OCI-LY1 (cell line): ENCODE measurements around the gene GOSR2.

ENCODE experiments used
- H2AFZ ChIP-seq: fragments of 200-600 bp; sonication (generic), shearing (Covaris generic); 2 replicates; pipeline ENCODE4 v1.6.0; 2014; ENCODE audit warnings: antibody characterized with exemption, mild to moderate bottlenecking, low read length
- H3F3A ChIP-seq: fragments of 200-600 bp; sonication (generic), shearing (Covaris generic); 2 replicates; pipeline ENCODE4 v1.6.0; 2014; ENCODE audit warnings: mild to moderate bottlenecking, antibody characterized with exemption, low read length, moderate library complexity; ENCODE audit not compliant: insufficient read depth
- H3K27ac ChIP-seq: fragments of 200-600 bp; sonication (generic); 2 replicates; pipeline ENCODE4 v1.5.1; 2014; ENCODE audit warnings: low read length, mixed run types, mild to moderate bottlenecking, low read depth; ENCODE audit not compliant: poor library complexity, severe bottlenecking
- H3K27me3 ChIP-seq: fragments of 200-600 bp; sonication (generic); 2 replicates; pipeline ENCODE4 v1.6.0; 2014; ENCODE audit warnings: antibody characterized with exemption, mild to moderate bottlenecking, low read length, moderate library complexity; ENCODE audit not compliant: insufficient read depth
- H3K36me3 ChIP-seq: fragments of 200-600 bp; sonication (generic); 2 replicates; pipeline ENCODE4 v1.6.1; 2014; ENCODE audit warnings: mild to moderate bottlenecking, antibody characterized with exemption, low read length, moderate library complexity, mixed read lengths; ENCODE audit not compliant: insufficient read depth
- H3K4me1 ChIP-seq: fragments of 200-600 bp; sonication (generic); 2 replicates; pipeline ENCODE4 v1.5.1; 2014; ENCODE audit warnings: mild to moderate bottlenecking, low read length, moderate library complexity; ENCODE audit not compliant: insufficient read depth, severe bottlenecking
- H3K4me2 ChIP-seq: fragments of 200-600 bp; sonication (generic), shearing (Covaris generic); 2 replicates; pipeline ENCODE4 v1.6.1; 2014; ENCODE audit warnings: low read length
- H3K4me3 ChIP-seq: fragments of 200-600 bp; sonication (generic); 2 replicates; pipeline ENCODE4 v1.5.1; 2014; ENCODE audit warnings: low read length, low read depth, mild to moderate bottlenecking, mixed read lengths; ENCODE audit not compliant: poor library complexity, severe bottlenecking
- H3K79me2 ChIP-seq: fragments of 200-600 bp; shearing (Covaris generic); 2 replicates; pipeline ENCODE4 v1.6.1; 2016; ENCODE audit warnings: mixed run types, low read length, mixed read lengths; ENCODE audit not compliant: insufficient read depth
- H3K9ac ChIP-seq: fragments of 200-600 bp; sonication (generic), shearing (Covaris generic); 2 replicates; pipeline ENCODE4 v1.6.1; 2014; ENCODE audit warnings: mild to moderate bottlenecking, low read length, mixed read lengths
- H3K9me2 ChIP-seq: fragments of 200-600 bp; sonication (generic), shearing (Covaris generic); 2 replicates; pipeline ENCODE4 v1.6.1; 2014; ENCODE audit warnings: low read depth, mild to moderate bottlenecking, low read length, mixed read lengths
- H3K9me3 ChIP-seq: fragments of 200-600 bp; shearing (Covaris generic); 2 replicates; pipeline ENCODE4 v1.6.1; 2014; ENCODE audit warnings: low read length, mixed read lengths
- H4K20me1 ChIP-seq: fragments of 200-600 bp; sonication (generic), shearing (Covaris generic); 2 replicates; pipeline ENCODE4 v1.6.0; 2016; ENCODE audit warnings: mild to moderate bottlenecking, low read length; ENCODE audit not compliant: insufficient read depth
- CTCF ChIP-seq: fragments of 200-600 bp; sonication (generic), shearing (Covaris generic); IDR thresholded peaks from 2 replicates; pipeline ENCODE4 v1.5.1; 2017; ENCODE audit warnings: mild to moderate bottlenecking, antibody characterized with exemption, low read length, moderate library complexity, mixed read lengths
- EZH2 ChIP-seq: fragments of 200-600 bp; sonication (generic), shearing (Covaris generic); IDR thresholded peaks from 2 replicates; pipeline ENCODE4 v1.8.0; 2017; ENCODE audit warnings: borderline replicate concordance, mixed run types, mild to moderate bottlenecking, antibody characterized with exemption, low read length, moderate library complexity, mixed read lengths

Gene GOSR2

GRCh38 chr17:46950342-46950996 is 27.5 kb downstream of the GOSR2 start:
- TF ChIP-seq EZH2 (no peak), CTCF (no peak)
- Histone ChIP-seq H3K27me3 (no peaks in the 10 kb centered on the region), H3K27ac (no peak overlapping the region), H3K79me2 (no peaks in the 10 kb centered on the region), H3K9ac (no peak overlapping the region), H3K9me3 (no peaks in the 10 kb centered on the region), H3K36me3 (no peaks in the 10 kb centered on the region), H2AFZ (no peak overlapping the region), H3K4me1 (no peaks in the 10 kb centered on the region), H3K4me3 (no peak overlapping the region), H3F3A (no peaks in the 10 kb centered on the region), H3K4me2 (no peak overlapping the region), H4K20me1 (no peaks in the 10 kb centered on the region), H3K9me2 (no peaks in the 10 kb centered on the region)

GRCh38 chr17:46950997-46951621 is 28.1 kb downstream of the GOSR2 start:
- Histone ChIP-seq H3K4me2 (no peak overlapping the region), H3K9ac (no peak overlapping the region), H2AFZ (no peak overlapping the region), H3K27ac (no peak overlapping the region), H3K4me3 (no peak overlapping the region), H3K36me3 (no peaks in the 10 kb centered on the region), H4K20me1 (no peaks in the 10 kb centered on the region), H3K9me3 (no peaks in the 10 kb centered on the region), H3K9me2 (no peaks in the 10 kb centered on the region), H3K27me3 (no peaks in the 10 kb centered on the region), H3K79me2 (no peaks in the 10 kb centered on the region), H3F3A (no peaks in the 10 kb centered on the region), H3K4me1 (no peaks in the 10 kb centered on the region)
- TF ChIP-seq CTCF (no peak), EZH2 (no peak)

- H3K9me2 ChIP-seq = no peaks in the 10 kb centered on the region
- TF ChIP-seq EZH2 (no peak), CTCF (no peak)
- 0 out of 2 replicates have a peak, but pooled peaks cover 1% of the 10 kb centered on the region for H3K27me3 ChIP-seq
- H3K4me2 ChIP-seq = no peak overlapping the region
- H3K36me3 ChIP-seq = no peaks in the 10 kb centered on the region
- H3K9ac ChIP-seq = no peak overlapping the region
- H3K4me3 ChIP-seq = no peak overlapping the region
- H2AFZ ChIP-seq = no peak overlapping the region
- H3K27ac ChIP-seq = no peak overlapping the region
- no peaks in the 10 kb centered on the region for H3F3A ChIP-seq
- H4K20me1 ChIP-seq = no peaks in the 10 kb centered on the region
- no peaks in the 10 kb centered on the region for H3K79me2 ChIP-seq
- H3K4me1 ChIP-seq = no peaks in the 10 kb centered on the region
- no peaks in the 10 kb centered on the region for H3K9me3 ChIP-seq
These were observed 28.7 kb downstream of the GOSR2 start for GRCh38 chr17:46951706-46952105.
